Tibial nerve (tissue), 4 donors: Measurements from ENCODE around the gene CNIH4. TPM values are rescaled to one million over a fixed set of nuclear protein-coding genes. Genes with fewer than 3 reads are reported as not detected.

Source experiments
- DNase-seq, 2 donors: peaks; one replicate each; pipeline ENCODE4 v3.0.0-alpha.2; 2019; ENCODE audit warnings: low spot score in 2 of 2
- H3K27ac ChIP-seq, 4 donors: fragments of 200-600 bp; sonication (generic) in 3 of 4; one replicate each; pipeline ENCODE4 v1.5.1; 2017 to 2019; ENCODE audit warnings: mild to moderate bottlenecking in 1 of 4
- H3K27me3 ChIP-seq, 2 donors: fragments of 200-600 bp; sonication (generic) in 1 of 2; one replicate each; pipeline versions ENCODE4 v1.5.1 to v1.6.0; 2017 to 2019
- H3K36me3 ChIP-seq, 3 donors: fragments of 200-600 bp; sonication (generic); one replicate each; pipeline ENCODE4 v1.5.1; 2018 to 2019
- H3K4me1 ChIP-seq, 4 donors: fragments of 200-600 bp; sonication (generic) in 3 of 4; one replicate each; pipeline ENCODE4 v1.5.1; 2017 to 2019
- H3K4me3 ChIP-seq, 4 donors: fragments of 200-600 bp; sonication (generic) in 3 of 4; one replicate each; pipeline ENCODE4 v1.5.1; 2017 to 2019; ENCODE audit warnings: mild to moderate bottlenecking in 1 of 4, moderate library complexity in 1 of 4
- H3K9me3 ChIP-seq, 4 donors: fragments of 200-600 bp; sonication (generic) in 3 of 4; one replicate each; pipeline ENCODE4 v1.5.1; 2017 to 2019
- CTCF ChIP-seq, 5 experiments: fragments of 200-600 bp in 3 of 5; fragments of 450-650 bp in 2 of 5; sonication (generic) in 3 of 5; IDR thresholded peaks; one replicate each; pipeline ENCODE4 v1.5.1; 2016 to 2019; ENCODE audit warnings: antibody characterized with exemption in 5 of 5, mild to moderate bottlenecking in 3 of 5, moderate library complexity in 2 of 5
- EP300 ChIP-seq, 2 donors: sonication (generic); formaldehyde crosslinking; IDR thresholded peaks; one replicate each; pipeline ENCODE4 v1.6.1; 2017; ENCODE audit warnings: antibody characterized with exemption in 2 of 2, mild to moderate bottlenecking in 1 of 2
- POLR2A ChIP-seq, 2 donors: fragments of 450-650 bp; IDR thresholded peaks; one replicate each; pipeline ENCODE4 v1.6.1; 2017; ENCODE audit warnings: antibody characterized with exemption in 2 of 2, mild to moderate bottlenecking in 2 of 2, moderate library complexity in 2 of 2
- WGBS, 2 donors: methylation state at CpG; one replicate each; pipeline ENCODE4 v1.1.5; 2018; 5-methylcytosine and 5-hydroxymethylcytosine counted together
- total RNA-seq, 4 donors: library from RNA; depleted of rRNA; stranded (reverse); fragments of >200 nt; gene quantifications; one replicate each; pipeline ENCODE4 v1.1.0, GENCODE V29; 2016

The CNIH4 gene
- total RNA-seq, 4 donors from 2014 or later = 20.8 to 65.1 (median 34.6) TPM

DNA sequence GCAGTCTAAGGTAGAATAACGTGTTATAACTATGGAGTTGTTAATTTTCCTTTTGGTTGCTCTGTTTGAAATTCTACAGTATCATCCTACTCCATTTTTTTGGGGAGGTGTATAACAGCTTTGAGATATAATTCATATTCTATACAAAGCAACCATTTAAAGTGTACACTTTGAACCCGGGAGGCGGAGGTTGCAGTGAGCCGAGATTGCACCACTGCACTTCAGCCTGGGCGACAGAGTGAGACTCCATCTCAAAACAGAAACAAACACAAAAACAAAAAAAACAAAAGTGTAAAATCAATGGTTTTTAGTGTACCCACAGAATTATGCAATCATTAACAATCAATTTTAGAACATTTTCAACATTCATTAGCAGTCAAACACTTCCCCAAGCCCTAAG lies 33.8 kb downstream of the CNIH4 start:
- no peak for DNase-seq
- Histone ChIP-seq H3K4me3 (no peak overlapping the region), H3K36me3 (peaks cover 0 to 83% (median 4%) of the 10 kb centered on the region in 3 donors), H3K27ac (no peak overlapping the region), H3K4me1 (no peaks in the 10 kb centered on the region), H3K9me3 (no peaks in the 10 kb centered on the region), H3K27me3 (no peaks in the 10 kb centered on the region)
- no peak for TF ChIP-seq CTCF (IDR thresholded peaks at IDR 0.05)
- no peak for TF ChIP-seq POLR2A (IDR thresholded peaks at IDR 0.05)
- TF ChIP-seq EP300 (IDR thresholded peaks at IDR 0.05) = no peak
- WGBS, 2 donors = 90 to 91% methylated on average over 5 of the region's 5 CpGs

DNA sequence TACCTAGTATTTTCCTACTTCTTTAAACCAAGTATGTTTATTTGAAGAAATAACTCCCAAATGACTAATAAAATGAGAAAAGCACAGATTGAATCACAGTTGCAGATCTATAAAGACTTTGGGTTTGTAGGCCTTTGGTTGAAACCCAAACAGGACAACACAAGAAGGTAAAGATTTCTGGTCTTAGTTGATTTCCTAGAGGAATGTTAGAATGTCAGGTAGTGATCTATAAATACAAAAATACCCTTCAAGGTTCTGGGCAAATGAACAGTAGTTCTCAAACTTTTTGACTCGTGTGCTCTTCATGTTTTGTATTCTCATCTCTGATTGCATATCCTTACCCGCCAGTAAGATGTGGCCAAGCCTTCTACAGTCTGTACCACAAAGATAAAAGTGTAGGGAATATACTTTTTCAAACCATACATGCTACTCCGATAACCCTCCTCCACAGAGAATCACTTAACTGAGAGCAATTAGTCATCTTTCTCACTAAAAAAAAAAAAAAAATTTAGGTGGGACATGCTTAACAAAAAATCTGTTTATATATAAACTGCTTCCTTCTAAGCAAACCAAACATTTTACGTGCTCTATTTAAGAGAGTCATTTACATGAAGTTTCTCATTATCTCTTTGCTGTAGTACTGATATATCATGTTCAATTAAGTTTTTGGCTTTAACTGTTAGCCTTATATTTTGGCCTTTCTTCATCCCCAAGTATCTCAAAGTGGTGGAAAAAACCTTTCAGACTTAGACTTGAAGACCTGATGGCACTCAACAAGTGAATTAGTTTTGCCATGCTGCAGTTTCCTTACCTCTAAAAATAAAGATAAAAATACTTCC lies 36.0 kb downstream of the CNIH4 start:
- Histone ChIP-seq H3K9me3 (no peaks in the 10 kb centered on the region), H3K27ac (no peak overlapping the region), H3K4me3 (no peak overlapping the region), H3K27me3 (no peaks in the 10 kb centered on the region), H3K4me1 (no peaks in the 10 kb centered on the region), H3K36me3 (peaks cover 0 to 98% (median 4%) of the 10 kb centered on the region in 3 donors)
- 72 to 82% methylated on average over 4 of the region's 4 CpGs for WGBS, 2 donors
- no peak for DNase-seq
- TF ChIP-seq POLR2A (IDR thresholded peaks at IDR 0.05) = no peak

- Histone ChIP-seq H3K4me3 (no peak overlapping the region), H3K9me3 (no peaks in the 10 kb centered on the region), H3K27ac (no peak overlapping the region), H3K4me1 (no peaks in the 10 kb centered on the region), H3K36me3 (peaks cover 0 to 98% (median 4%) of the 10 kb centered on the region in 3 donors), H3K27me3 (no peaks in the 10 kb centered on the region)
- no peak for DNase-seq
- TF ChIP-seq CTCF (IDR thresholded peaks at IDR 0.05) (no peak), EP300 (IDR thresholded peaks at IDR 0.05) (no peak), POLR2A (IDR thresholded peaks at IDR 0.05) (no peak)
- 76 to 80% methylated on average over 3 of the region's 3 CpGs for WGBS, 2 donors
These were observed 36.6 kb downstream of the CNIH4 start for GRCh38 chr1:224393294-224393693.

GRCh38 chr1:224399887-224400286 lies 43.2 kb downstream of the CNIH4 start:
- Histone ChIP-seq H3K27me3 (no peaks in the 10 kb centered on the region), H3K9me3 (no peaks in the 10 kb centered on the region), H3K36me3 (peaks cover 4 to 96% (median 12%) of the 10 kb centered on the region in 3 donors), H3K4me3 (no peak overlapping the region), H3K27ac (no peak overlapping the region), H3K4me1 (peaks cover 0 to 8% (median 0%) of the 10 kb centered on the region in 4 donors)
- 71 to 82% methylated on average over 1 of the region's 1 CpG for WGBS, 2 donors
- DNase-seq = no peak
- TF ChIP-seq EP300 (IDR thresholded peaks at IDR 0.05) (no peak), CTCF (IDR thresholded peaks at IDR 0.05) (no peak), POLR2A (IDR thresholded peaks at IDR 0.05) (no peak)

- Histone ChIP-seq H3K9me3 (no peaks in the 10 kb centered on the region), H3K4me3 (no peak overlapping the region), H3K4me1 (peaks cover 0 to 8% (median 0%) of the 10 kb centered on the region in 4 donors), H3K27me3 (no peaks in the 10 kb centered on the region), H3K27ac (no peak overlapping the region), H3K36me3 (peaks cover 4 to 92% (median 15%) of the 10 kb centered on the region in 3 donors)
- TF ChIP-seq EP300 (IDR thresholded peaks at IDR 0.05) (no peak), POLR2A (IDR thresholded peaks at IDR 0.05) (no peak), CTCF (IDR thresholded peaks at IDR 0.05) (no peak)
- 45 to 65% methylated on average over 1 of the region's 1 CpG for WGBS, 2 donors
- DNase-seq = no peak
These were observed 45.9 kb downstream of the CNIH4 start for GRCh38 chr1:224402472-224403036.
